ENCODE measurements around the gene SHANK3.
A peak's percentile ranks its signal among the peaks of the same experiment; 100 is the strongest.

The SHANK3 gene

GRCh38 chr22:50699756-50700386 is 27.2 kb downstream of the SHANK3 start:
- peaks cover 8% of the 10 kb centered on the region for H3K36me3 Mint-ChIP-seq (ENCODE audit: low read depth)

GRCh38 chr22:50700387-50701075 is 27.9 kb downstream of the SHANK3 start:
- H3K4me3 Mint-ChIP-seq = no peak overlapping the region
- no peak for TF ChIP-seq CTCF (IDR thresholded peaks at IDR 0.05)
- DNase-seq = no peak
- peaks cover 14% of the 10 kb centered on the region for H3K27me3 Mint-ChIP-seq (ENCODE audit: low read depth, poor library complexity)
- no peaks in the 10 kb centered on the region for H3K9me3 Mint-ChIP-seq
- no peak overlapping the region for H3K27ac Mint-ChIP-seq
- H3K36me3 Mint-ChIP-seq (ENCODE audit: low read depth) = peaks cover 8% of the 10 kb centered on the region
- H3K4me1 Mint-ChIP-seq = peaks cover 66% of the 10 kb centered on the region

More at GRCh38 chr22:50699756-50700386, 27.2 kb downstream of the SHANK3 start:
- peaks cover 61% of the 10 kb centered on the region for H3K4me1 Mint-ChIP-seq
- H3K27me3 Mint-ChIP-seq (ENCODE audit: low read depth, poor library complexity) = peaks cover 14% of the 10 kb centered on the region
- DNase-seq = no peak
- TF ChIP-seq CTCF (IDR thresholded peaks at IDR 0.05) = peak; percentile 22
- no peak overlapping the region for H3K27ac Mint-ChIP-seq
- no peaks in the 10 kb centered on the region for H3K9me3 Mint-ChIP-seq
- H3K4me3 Mint-ChIP-seq = peak overlapping the region; percentile 38

GRCh38 chr22:50701076-50701419 is 28.4 kb downstream of the SHANK3 start:
- Mint-ChIP-seq H3K9me3 (no peaks in the 10 kb centered on the region), H3K4me1 (peaks cover 67% of the 10 kb centered on the region), H3K4me3 (no peak overlapping the region), H3K27me3 (ENCODE audit: low read depth, poor library complexity) (peaks cover 14% of the 10 kb centered on the region), H3K36me3 (ENCODE audit: low read depth) (peaks cover 8% of the 10 kb centered on the region), H3K27ac (no peak overlapping the region)
- no peak for DNase-seq
- TF ChIP-seq CTCF (IDR thresholded peaks at IDR 0.05) = no peak

- H3K36me3 Mint-ChIP-seq (ENCODE audit: low read depth) = peaks cover 8% of the 10 kb centered on the region
- H3K27ac Mint-ChIP-seq = peak overlapping the region; percentile 20
- H3K27me3 Mint-ChIP-seq (ENCODE audit: low read depth, poor library complexity) = peaks cover 14% of the 10 kb centered on the region
- no peak for TF ChIP-seq CTCF (IDR thresholded peaks at IDR 0.05)
- H3K4me1 Mint-ChIP-seq = peaks cover 73% of the 10 kb centered on the region
- no peaks in the 10 kb centered on the region for H3K9me3 Mint-ChIP-seq
- DNase-seq = no peak
- H3K4me3 Mint-ChIP-seq = no peak overlapping the region
These were observed 29.0 kb downstream of the SHANK3 start for GRCh38 chr22:50701428-50702154.

- Mint-ChIP-seq H3K4me1 (peaks cover 73% of the 10 kb centered on the region), H3K9me3 (no peaks in the 10 kb centered on the region), H3K4me3 (no peak overlapping the region), H3K36me3 (ENCODE audit: low read depth) (peaks cover 8% of the 10 kb centered on the region), H3K27me3 (ENCODE audit: low read depth, poor library complexity) (peaks cover 11% of the 10 kb centered on the region), H3K27ac (no peak overlapping the region)
- TF ChIP-seq CTCF (IDR thresholded peaks at IDR 0.05) = no peak
- DNase-seq = no peak
These were observed 29.6 kb downstream of the SHANK3 start for GRCh38 chr22:50702261-50702671.

Measured in nephron progenitor cell (in vitro differentiated cells).